A673 (cell line): Measurements from ENCODE around the gene NPNT.

Experiments
- EZH2 ChIP-seq: fragments of 200-600 bp; sonication (generic); IDR thresholded peaks from 2 replicates; pipeline ENCODE4 v1.6.1; 2017; ENCODE audit warnings: borderline replicate concordance, low read depth, mild to moderate bottlenecking, mixed read lengths, antibody characterized with exemption, low read length; ENCODE audit not compliant: poor library complexity, severe bottlenecking
- TF ChIP-seq, protein P1 (sequence below): fragments of 300-800, 200-600 bp; sonication (generic); conservative IDR thresholded peaks from 2 replicates; pipeline ENCODE4 v1.5.1; 2017; ENCODE audit warnings: low read depth, mild to moderate bottlenecking, antibody characterized with exemption, low read length, moderate library complexity, mixed read lengths

- TF ChIP-seq, protein P1, sequence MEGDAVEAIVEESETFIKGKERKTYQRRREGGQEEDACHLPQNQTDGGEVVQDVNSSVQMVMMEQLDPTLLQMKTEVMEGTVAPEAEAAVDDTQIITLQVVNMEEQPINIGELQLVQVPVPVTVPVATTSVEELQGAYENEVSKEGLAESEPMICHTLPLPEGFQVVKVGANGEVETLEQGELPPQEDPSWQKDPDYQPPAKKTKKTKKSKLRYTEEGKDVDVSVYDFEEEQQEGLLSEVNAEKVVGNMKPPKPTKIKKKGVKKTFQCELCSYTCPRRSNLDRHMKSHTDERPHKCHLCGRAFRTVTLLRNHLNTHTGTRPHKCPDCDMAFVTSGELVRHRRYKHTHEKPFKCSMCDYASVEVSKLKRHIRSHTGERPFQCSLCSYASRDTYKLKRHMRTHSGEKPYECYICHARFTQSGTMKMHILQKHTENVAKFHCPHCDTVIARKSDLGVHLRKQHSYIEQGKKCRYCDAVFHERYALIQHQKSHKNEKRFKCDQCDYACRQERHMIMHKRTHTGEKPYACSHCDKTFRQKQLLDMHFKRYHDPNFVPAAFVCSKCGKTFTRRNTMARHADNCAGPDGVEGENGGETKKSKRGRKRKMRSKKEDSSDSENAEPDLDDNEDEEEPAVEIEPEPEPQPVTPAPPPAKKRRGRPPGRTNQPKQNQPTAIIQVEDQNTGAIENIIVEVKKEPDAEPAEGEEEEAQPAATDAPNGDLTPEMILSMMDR: no peak
- no peak for TF ChIP-seq EZH2
Measured at GRCh38 chr4:105851196-105851595, 44.1 kb upstream of the NPNT start.
